H1 (cell line): ENCODE measurements around the gene AKTIP. TPM values are rescaled to one million over a fixed set of nuclear protein-coding genes. Genes with fewer than 3 reads are reported as not detected.

Experiments
- RBBP5 ChIP-seq: IDR thresholded peaks from 2 replicates; pipeline ENCODE4 v1.7.1; 2012; ENCODE audit warnings: low read depth, mild to moderate bottlenecking, inconsistent platforms, low read length, moderate library complexity, borderline replicate concordance
- polyA plus RNA-seq, 7 experiments: library from polyadenylated mRNA; depleted of rRNA in 3 of 7; stranded (reverse) in 5 of 7; unstranded in 2 of 7; fragments of >200 nt in 5 of 7; fragments of 200-250 nt in 2 of 7; gene quantifications; 1 replicate in 5 of 7; 2 replicates in 1 of 7; 4 replicates in 1 of 7; pipeline versions ENCODE4 v1.2.1 to v1.2.3, GENCODE V29; 2011 to 2013; ENCODE audit warnings: missing spikeins in 2 of 7, mixed read lengths in 2 of 7
- total RNA-seq: library from RNA; stranded (reverse); fragmentation: NEBNext Ultra II Directional; extraction: Animal tissue kit (Norgen Biotek cat#: 25700); gene quantifications from 2 replicates; pipeline ENCODE4 v1.2.1, GENCODE V29; 2021
- TF ChIP-seq, protein P1 (sequence below): fragments of 300-600 bp; sonication (generic); IDR thresholded peaks from 2 replicates; pipeline ENCODE4 v1.7.1; 2012; ENCODE audit warnings: low read length, moderate library complexity, mild to moderate bottlenecking, inconsistent platforms; ENCODE audit not compliant: insufficient replicate concordance

The AKTIP gene
- total and polyA plus RNA-seq, 2 of the 8 experiments (the other 6 are each of a cell fraction or from before 2014, with no cell fraction given), result 15.0 to 15.6 TPM

DNA sequence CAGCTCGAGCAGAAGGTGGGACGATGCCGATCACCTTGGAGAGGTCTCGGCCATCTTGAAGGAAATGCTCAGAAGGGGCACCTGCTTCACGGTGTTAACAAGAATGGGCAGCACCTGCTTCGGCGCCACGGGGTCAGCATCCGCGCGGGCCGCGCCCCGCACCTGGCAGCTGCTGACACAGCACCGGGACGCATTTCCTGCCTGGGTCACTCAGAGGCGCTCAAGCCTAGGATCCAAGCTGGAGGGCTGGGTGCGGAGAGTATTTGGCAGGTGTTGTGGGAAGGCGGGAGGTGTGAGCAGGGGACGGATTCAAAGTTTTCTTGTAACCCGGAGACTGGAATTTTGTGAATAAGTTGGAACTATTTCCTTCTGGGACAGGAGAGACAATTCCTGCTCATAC is 39.3 kb upstream of the AKTIP start (continued):
- TF ChIP-seq, protein P1, sequence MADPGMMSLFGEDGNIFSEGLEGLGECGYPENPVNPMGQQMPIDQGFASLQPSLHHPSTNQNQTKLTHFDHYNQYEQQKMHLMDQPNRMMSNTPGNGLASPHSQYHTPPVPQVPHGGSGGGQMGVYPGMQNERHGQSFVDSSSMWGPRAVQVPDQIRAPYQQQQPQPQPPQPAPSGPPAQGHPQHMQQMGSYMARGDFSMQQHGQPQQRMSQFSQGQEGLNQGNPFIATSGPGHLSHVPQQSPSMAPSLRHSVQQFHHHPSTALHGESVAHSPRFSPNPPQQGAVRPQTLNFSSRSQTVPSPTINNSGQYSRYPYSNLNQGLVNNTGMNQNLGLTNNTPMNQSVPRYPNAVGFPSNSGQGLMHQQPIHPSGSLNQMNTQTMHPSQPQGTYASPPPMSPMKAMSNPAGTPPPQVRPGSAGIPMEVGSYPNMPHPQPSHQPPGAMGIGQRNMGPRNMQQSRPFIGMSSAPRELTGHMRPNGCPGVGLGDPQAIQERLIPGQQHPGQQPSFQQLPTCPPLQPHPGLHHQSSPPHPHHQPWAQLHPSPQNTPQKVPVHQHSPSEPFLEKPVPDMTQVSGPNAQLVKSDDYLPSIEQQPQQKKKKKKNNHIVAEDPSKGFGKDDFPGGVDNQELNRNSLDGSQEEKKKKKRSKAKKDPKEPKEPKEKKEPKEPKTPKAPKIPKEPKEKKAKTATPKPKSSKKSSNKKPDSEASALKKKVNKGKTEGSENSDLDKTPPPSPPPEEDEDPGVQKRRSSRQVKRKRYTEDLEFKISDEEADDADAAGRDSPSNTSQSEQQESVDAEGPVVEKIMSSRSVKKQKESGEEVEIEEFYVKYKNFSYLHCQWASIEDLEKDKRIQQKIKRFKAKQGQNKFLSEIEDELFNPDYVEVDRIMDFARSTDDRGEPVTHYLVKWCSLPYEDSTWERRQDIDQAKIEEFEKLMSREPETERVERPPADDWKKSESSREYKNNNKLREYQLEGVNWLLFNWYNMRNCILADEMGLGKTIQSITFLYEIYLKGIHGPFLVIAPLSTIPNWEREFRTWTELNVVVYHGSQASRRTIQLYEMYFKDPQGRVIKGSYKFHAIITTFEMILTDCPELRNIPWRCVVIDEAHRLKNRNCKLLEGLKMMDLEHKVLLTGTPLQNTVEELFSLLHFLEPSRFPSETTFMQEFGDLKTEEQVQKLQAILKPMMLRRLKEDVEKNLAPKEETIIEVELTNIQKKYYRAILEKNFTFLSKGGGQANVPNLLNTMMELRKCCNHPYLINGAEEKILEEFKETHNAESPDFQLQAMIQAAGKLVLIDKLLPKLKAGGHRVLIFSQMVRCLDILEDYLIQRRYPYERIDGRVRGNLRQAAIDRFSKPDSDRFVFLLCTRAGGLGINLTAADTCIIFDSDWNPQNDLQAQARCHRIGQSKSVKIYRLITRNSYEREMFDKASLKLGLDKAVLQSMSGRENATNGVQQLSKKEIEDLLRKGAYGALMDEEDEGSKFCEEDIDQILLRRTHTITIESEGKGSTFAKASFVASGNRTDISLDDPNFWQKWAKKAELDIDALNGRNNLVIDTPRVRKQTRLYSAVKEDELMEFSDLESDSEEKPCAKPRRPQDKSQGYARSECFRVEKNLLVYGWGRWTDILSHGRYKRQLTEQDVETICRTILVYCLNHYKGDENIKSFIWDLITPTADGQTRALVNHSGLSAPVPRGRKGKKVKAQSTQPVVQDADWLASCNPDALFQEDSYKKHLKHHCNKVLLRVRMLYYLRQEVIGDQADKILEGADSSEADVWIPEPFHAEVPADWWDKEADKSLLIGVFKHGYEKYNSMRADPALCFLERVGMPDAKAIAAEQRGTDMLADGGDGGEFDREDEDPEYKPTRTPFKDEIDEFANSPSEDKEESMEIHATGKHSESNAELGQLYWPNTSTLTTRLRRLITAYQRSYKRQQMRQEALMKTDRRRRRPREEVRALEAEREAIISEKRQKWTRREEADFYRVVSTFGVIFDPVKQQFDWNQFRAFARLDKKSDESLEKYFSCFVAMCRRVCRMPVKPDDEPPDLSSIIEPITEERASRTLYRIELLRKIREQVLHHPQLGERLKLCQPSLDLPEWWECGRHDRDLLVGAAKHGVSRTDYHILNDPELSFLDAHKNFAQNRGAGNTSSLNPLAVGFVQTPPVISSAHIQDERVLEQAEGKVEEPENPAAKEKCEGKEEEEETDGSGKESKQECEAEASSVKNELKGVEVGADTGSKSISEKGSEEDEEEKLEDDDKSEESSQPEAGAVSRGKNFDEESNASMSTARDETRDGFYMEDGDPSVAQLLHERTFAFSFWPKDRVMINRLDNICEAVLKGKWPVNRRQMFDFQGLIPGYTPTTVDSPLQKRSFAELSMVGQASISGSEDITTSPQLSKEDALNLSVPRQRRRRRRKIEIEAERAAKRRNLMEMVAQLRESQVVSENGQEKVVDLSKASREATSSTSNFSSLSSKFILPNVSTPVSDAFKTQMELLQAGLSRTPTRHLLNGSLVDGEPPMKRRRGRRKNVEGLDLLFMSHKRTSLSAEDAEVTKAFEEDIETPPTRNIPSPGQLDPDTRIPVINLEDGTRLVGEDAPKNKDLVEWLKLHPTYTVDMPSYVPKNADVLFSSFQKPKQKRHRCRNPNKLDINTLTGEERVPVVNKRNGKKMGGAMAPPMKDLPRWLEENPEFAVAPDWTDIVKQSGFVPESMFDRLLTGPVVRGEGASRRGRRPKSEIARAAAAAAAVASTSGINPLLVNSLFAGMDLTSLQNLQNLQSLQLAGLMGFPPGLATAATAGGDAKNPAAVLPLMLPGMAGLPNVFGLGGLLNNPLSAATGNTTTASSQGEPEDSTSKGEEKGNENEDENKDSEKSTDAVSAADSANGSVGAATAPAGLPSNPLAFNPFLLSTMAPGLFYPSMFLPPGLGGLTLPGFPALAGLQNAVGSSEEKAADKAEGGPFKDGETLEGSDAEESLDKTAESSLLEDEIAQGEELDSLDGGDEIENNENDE, result no peak
- TF ChIP-seq RBBP5, result no peak
